C4-2B (cell line): ENCODE results near the gene SREBF1.

Experiments
- ZFX ChIP-seq: fragments of 450-650 bp; IDR thresholded peaks from 2 replicates; pipeline ENCODE4 v1.6.1; 2017
- TF ChIP-seq, protein P1 (sequence below): fragments of 450-650 bp; conservative IDR thresholded peaks from 2 replicates; pipeline ENCODE4 v1.5.1; 2017; ENCODE audit warnings: mild to moderate bottlenecking

GRCh38 chr17:17770632-17771044, 66.1 kb downstream of the SREBF1 start:
- TF ChIP-seq, protein P1, sequence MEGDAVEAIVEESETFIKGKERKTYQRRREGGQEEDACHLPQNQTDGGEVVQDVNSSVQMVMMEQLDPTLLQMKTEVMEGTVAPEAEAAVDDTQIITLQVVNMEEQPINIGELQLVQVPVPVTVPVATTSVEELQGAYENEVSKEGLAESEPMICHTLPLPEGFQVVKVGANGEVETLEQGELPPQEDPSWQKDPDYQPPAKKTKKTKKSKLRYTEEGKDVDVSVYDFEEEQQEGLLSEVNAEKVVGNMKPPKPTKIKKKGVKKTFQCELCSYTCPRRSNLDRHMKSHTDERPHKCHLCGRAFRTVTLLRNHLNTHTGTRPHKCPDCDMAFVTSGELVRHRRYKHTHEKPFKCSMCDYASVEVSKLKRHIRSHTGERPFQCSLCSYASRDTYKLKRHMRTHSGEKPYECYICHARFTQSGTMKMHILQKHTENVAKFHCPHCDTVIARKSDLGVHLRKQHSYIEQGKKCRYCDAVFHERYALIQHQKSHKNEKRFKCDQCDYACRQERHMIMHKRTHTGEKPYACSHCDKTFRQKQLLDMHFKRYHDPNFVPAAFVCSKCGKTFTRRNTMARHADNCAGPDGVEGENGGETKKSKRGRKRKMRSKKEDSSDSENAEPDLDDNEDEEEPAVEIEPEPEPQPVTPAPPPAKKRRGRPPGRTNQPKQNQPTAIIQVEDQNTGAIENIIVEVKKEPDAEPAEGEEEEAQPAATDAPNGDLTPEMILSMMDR: no peak
- no peak for TF ChIP-seq ZFX
